ENCODE data around the gene MMP11.
"Not testable (repeated sequence)": the region's sequence is repeated elsewhere in the genome, so short reads cannot be mapped to it uniquely, and the experiment has no call there.

The MMP11 gene

GRCh38 chr22:23772649-23773473 is at the start of gene MMP11:
Gene MMP11, plus strand, starts transcription at chr22:23772849. Its CDS starts 22 bp downstream, at chr22:23772871.
- DNase-seq (ENCODE audit: low read depth) = peak; percentile 55

- not testable (repeated sequence) for DNase-seq (ENCODE audit: low read depth)
Measured at GRCh38 chr22:23728108-23728507, 44.5 kb upstream of the MMP11 start.

- DNase-seq (ENCODE audit: low read depth) = no peak
Measured at GRCh38 chr22:23737696-23738095, 35.0 kb upstream of the MMP11 start.

- DNase-seq (ENCODE audit: low read depth) = no peak
Measured at GRCh38 chr22:23742505-23743264, 30.0 kb upstream of the MMP11 start.

GRCh38 chr22:23743303-23743705 is 29.3 kb upstream of the MMP11 start:
- DNase-seq (ENCODE audit: low read depth) = no peak

GRCh38 chr22:23744001-23744400 is 28.6 kb upstream of the MMP11 start:
- no peak for DNase-seq (ENCODE audit: low read depth)

GRCh38 chr22:23744485-23744884 is 28.2 kb upstream of the MMP11 start:
- no peak for DNase-seq (ENCODE audit: low read depth)

GRCh38 chr22:23745791-23746190 is 26.9 kb upstream of the MMP11 start:
- no peak for DNase-seq (ENCODE audit: low read depth)

- no peak for DNase-seq (ENCODE audit: low read depth)
Measured at GRCh38 chr22:23749841-23750301, 22.8 kb upstream of the MMP11 start.

GRCh38 chr22:23750367-23750713 is 22.3 kb upstream of the MMP11 start:
- no peak for DNase-seq (ENCODE audit: low read depth)

GRCh38 chr22:23750714-23751440 is 21.8 kb upstream of the MMP11 start, which contains the start of gene ZNF70:
Gene ZNF70, minus strand, starts transcription at chr22:23751112. Its CDS starts 5,972 bp downstream, at chr22:23745140.
- DNase-seq (ENCODE audit: low read depth) = peak; percentile 80

- DNase-seq (ENCODE audit: low read depth) = no peak
Measured at GRCh38 chr22:23751441-23751996, 21.1 kb upstream of the MMP11 start.

- DNase-seq (ENCODE audit: low read depth) = no peak
Measured at GRCh38 chr22:23752090-23752691, 20.5 kb upstream of the MMP11 start.

- DNase-seq (ENCODE audit: low read depth) = no peak
Measured at GRCh38 chr22:23752750-23753149, 19.9 kb upstream of the MMP11 start.

- DNase-seq (ENCODE audit: low read depth) = no peak
Measured at GRCh38 chr22:23753385-23753784, 19.3 kb upstream of the MMP11 start.

- no peak for DNase-seq (ENCODE audit: low read depth)
Measured at GRCh38 chr22:23754220-23754919, 18.3 kb upstream of the MMP11 start, which contains the start of gene VPREB3. Gene VPREB3, minus strand, starts transcription at chr22:23754425. Its CDS starts 62 bp downstream, at chr22:23754363.

GRCh38 chr22:23754980-23755636 is 17.5 kb upstream of the MMP11 start:
- no peak for DNase-seq (ENCODE audit: low read depth)

GRCh38 chr22:23755711-23756110 is 16.9 kb upstream of the MMP11 start:
- DNase-seq (ENCODE audit: low read depth) = no peak

- no peak for DNase-seq (ENCODE audit: low read depth)
Measured at GRCh38 chr22:23756891-23757290, 15.8 kb upstream of the MMP11 start.

GRCh38 chr22:23759566-23759965 is 13.1 kb upstream of the MMP11 start:
- no peak for DNase-seq (ENCODE audit: low read depth)

Measured in activated T-cell treated with anti-CD3 and anti-CD28 coated beads for 1 hour (primary cell).